ENCODE data around the gene ID4.

- TF ChIP-seq EZH2phosphoT487 (IDR thresholded peaks at IDR 0.05; ENCODE audit: insufficient read depth, low read depth) (no peak), EZH2 (IDR thresholded peaks at IDR 0.05; ENCODE audit: insufficient read depth, poor library complexity, severe bottlenecking) (no peak)
Measured at GRCh38 chr6:19866173-19866984, 29.2 kb downstream of the ID4 start.
